H9 (cell line): Measurements from ENCODE around the gene COX7B2. TPM values are rescaled to one million over a fixed set of nuclear protein-coding genes. Genes with fewer than 3 reads are reported as not detected.

Experiments used
- DNase-seq: peaks from one replicate; pipeline ENCODE4 v3.0.0-alpha.2; 2017
- H2AFZ ChIP-seq: one replicate; pipeline ENCODE4 v1.6.1; 2013; ENCODE audit warnings: mild to moderate bottlenecking, low read length, control low read depth, moderate library complexity
- H2AK5ac ChIP-seq: 2 replicates; pipeline ENCODE4 v1.6.1; 2013; ENCODE audit warnings: low read length, control low read depth, mixed read lengths; ENCODE audit not compliant: insufficient read length
- H2BK120ac ChIP-seq: one replicate; pipeline ENCODE4 v1.6.1; 2013; ENCODE audit warnings: low read depth, mild to moderate bottlenecking, low read length, control low read depth, inconsistent platforms; ENCODE audit not compliant: poor library complexity, severe bottlenecking
- H2BK12ac ChIP-seq: 2 replicates; pipeline ENCODE4 v1.6.1; 2013; ENCODE audit warnings: low read length, control low read depth, mixed read lengths, low read depth; ENCODE audit not compliant: insufficient read length
- H2BK15ac ChIP-seq: 2 replicates; pipeline ENCODE4 v1.6.1; 2013; ENCODE audit warnings: low read depth, low read length, control low read depth
- H2BK20ac ChIP-seq: one replicate; pipeline ENCODE4 v1.6.1; 2013; ENCODE audit warnings: low read depth, mild to moderate bottlenecking, low read length, control low read depth, inconsistent platforms; ENCODE audit not compliant: poor library complexity, severe bottlenecking
- H2BK5ac ChIP-seq: 2 replicates; pipeline ENCODE4 v1.6.1; 2013; ENCODE audit warnings: low read length, control low read depth, mixed read lengths; ENCODE audit not compliant: insufficient read length
- H3K14ac ChIP-seq: 2 replicates; pipeline ENCODE4 v1.6.1; 2013; ENCODE audit warnings: low read length, control low read depth; ENCODE audit not compliant: insufficient read depth
- H3K18ac ChIP-seq: 2 replicates; pipeline ENCODE4 v1.6.1; 2013; ENCODE audit warnings: low read depth, mild to moderate bottlenecking, mixed read lengths, low read length, control low read depth; ENCODE audit not compliant: insufficient read length
- H3K23ac ChIP-seq: 2 replicates; pipeline ENCODE4 v1.6.1; 2013; ENCODE audit warnings: low read length, control low read depth, mixed read lengths, low read depth; ENCODE audit not compliant: insufficient read length
- H3K23me2 ChIP-seq: 2 replicates; pipeline ENCODE4 v1.6.1; 2013; ENCODE audit warnings: low read depth, mild to moderate bottlenecking, mixed read lengths, low read length, control low read depth; ENCODE audit not compliant: insufficient read length, poor library complexity, severe bottlenecking
- H3K27ac ChIP-seq: 2 replicates; pipeline ENCODE4 v1.5.1; 2013; ENCODE audit warnings: low read length, control low read depth, mixed read lengths, low read depth; ENCODE audit not compliant: insufficient read length
- H3K27me3 ChIP-seq: 2 replicates; pipeline ENCODE4 v1.6.1; 2013; ENCODE audit warnings: low read length, control low read depth, inconsistent platforms; ENCODE audit not compliant: insufficient read depth
- H3K4ac ChIP-seq: 2 replicates; pipeline ENCODE4 v1.6.1; 2013; ENCODE audit warnings: low read depth, mild to moderate bottlenecking, control low read depth, inconsistent platforms, low read length, moderate library complexity
- H3K4me1 ChIP-seq: 2 replicates; pipeline ENCODE4 v1.6.1; 2013; ENCODE audit warnings: low read length, control low read depth, inconsistent platforms; ENCODE audit not compliant: insufficient read depth
- H3K4me2 ChIP-seq: 2 replicates; pipeline ENCODE4 v1.6.1; 2013; ENCODE audit warnings: low read length, control low read depth, mixed read lengths; ENCODE audit not compliant: insufficient read length, insufficient read depth
- H3K56ac ChIP-seq: 2 replicates; pipeline ENCODE4 v1.6.1; 2013; ENCODE audit warnings: low read depth, mild to moderate bottlenecking, mixed read lengths, low read length, control low read depth; ENCODE audit not compliant: insufficient read length
- H3K79me1 ChIP-seq: 2 replicates; pipeline ENCODE4 v1.6.1; 2013; ENCODE audit warnings: low read depth, mild to moderate bottlenecking, moderate library complexity, low read length, control low read depth, inconsistent platforms; ENCODE audit not compliant: insufficient read depth, poor library complexity, severe bottlenecking
- H3K79me2 ChIP-seq: 2 replicates; pipeline ENCODE4 v1.6.1; 2013; ENCODE audit warnings: low read length, control low read depth, inconsistent platforms; ENCODE audit not compliant: insufficient read depth
- H3K9ac ChIP-seq: 2 replicates; pipeline ENCODE4 v1.6.1; 2013; ENCODE audit warnings: low read length, control low read depth, mixed read lengths; ENCODE audit not compliant: insufficient read length; ENCODE audit errors: extremely low read depth
- H3K9me3 ChIP-seq: one replicate; pipeline ENCODE4 v1.6.1; 2013; ENCODE audit warnings: low read depth, low read length, inconsistent platforms; ENCODE audit not compliant: control insufficient read depth
- H3T11ph ChIP-seq: one replicate; pipeline ENCODE4 v1.6.1; 2013; ENCODE audit warnings: mild to moderate bottlenecking, low read length, control low read depth, inconsistent platforms
- H4K20me1 ChIP-seq: one replicate; pipeline ENCODE4 v1.6.1; 2013; ENCODE audit not compliant: control insufficient read depth, insufficient read length, insufficient read depth
- H4K5ac ChIP-seq: 2 replicates; pipeline ENCODE4 v1.6.1; 2013; ENCODE audit warnings: low read depth, mild to moderate bottlenecking, mixed read lengths, low read length, control low read depth; ENCODE audit not compliant: insufficient read length
- H4K8ac ChIP-seq: replicated peaks from 2 replicates; pipeline ENCODE4 v1.6.1; 2013; ENCODE audit warnings: low read length, control low read depth, mixed read lengths, low read depth; ENCODE audit not compliant: insufficient read length
- H4K91ac ChIP-seq: 2 replicates; pipeline ENCODE4 v1.6.1; 2013; ENCODE audit warnings: low read depth, mild to moderate bottlenecking, moderate library complexity, mixed read lengths, low read length, control low read depth; ENCODE audit not compliant: insufficient read length
- H3K27ac Mint-ChIP-seq, 3 experiments: 2 replicates in 2 of 3; 3 replicates in 1 of 3; pipeline ENCODE4 v1.8.0; 2020 to 2021; ENCODE audit warnings: mixed read lengths in 3 of 3, mild to moderate bottlenecking in 1 of 3, moderate library complexity in 1 of 3
- H3K27me3 Mint-ChIP-seq: 2 replicates; pipeline ENCODE4 v1.8.0; 2021; ENCODE audit warnings: low read depth, mild to moderate bottlenecking, moderate library complexity, mixed read lengths
- H3K36me3 Mint-ChIP-seq, 3 experiments: 2 replicates in 2 of 3; 3 replicates in 1 of 3; pipeline ENCODE4 v1.8.0; 2020 to 2021; ENCODE audit warnings: low read depth in 3 of 3, mixed read lengths in 3 of 3; ENCODE audit not compliant: insufficient read depth in 1 of 3
- H3K4me1 Mint-ChIP-seq, 2 experiments: 2 replicates each; pipeline ENCODE4 v1.8.0; 2020; ENCODE audit warnings: mixed read lengths in 2 of 2
- H3K4me3 Mint-ChIP-seq, 2 experiments: 2 replicates in 1 of 2; 3 replicates in 1 of 2; pipeline ENCODE4 v1.8.0; 2020 to 2021; ENCODE audit warnings: mild to moderate bottlenecking in 2 of 2, mixed read lengths in 2 of 2, moderate library complexity in 1 of 2
- H3K9me3 Mint-ChIP-seq, 2 experiments: 2 replicates in 1 of 2; 3 replicates in 1 of 2; pipeline ENCODE4 v1.8.0; 2020; ENCODE audit warnings: mild to moderate bottlenecking in 2 of 2, mixed read lengths in 2 of 2, moderate library complexity in 1 of 2
- CTCF ChIP-seq: fragments of 200-600 bp; sonication (generic); conservative IDR thresholded peaks from 3 replicates; pipeline ENCODE4 v1.8.0; 2021; ENCODE audit warnings: antibody characterized with exemption, mild to moderate bottlenecking
- WGBS: extraction: QIAGEN DNeasy Blood & Tissue Kit; methylation state at CpG from one replicate; pipeline ENCODE4 v1.1.7; 2013; ENCODE audit warnings: missing lambda C conversion rate, low lambda C conversion rate, mixed read lengths; ENCODE audit not compliant: insufficient read length; ENCODE audit errors: extremely low coverage; 5-methylcytosine and 5-hydroxymethylcytosine counted together
- total RNA-seq: library from RNA; stranded (reverse); gene quantifications from 2 replicates; pipeline ENCODE4 v1.2.1, GENCODE V29; 2021

The COX7B2 gene
- total RNA-seq, 1 experiment from 2014 or later, result not detected

- Histone ChIP-seq H3K23ac (no peak overlapping the region), H3K79me2 (no peaks in the 10 kb centered on the region), H3K14ac (no peak overlapping the region), H3K56ac (no peak overlapping the region), H2BK120ac (no peak overlapping the region), H3K9ac (no peak overlapping the region), H2BK15ac (no peak overlapping the region), H2AFZ (no peak overlapping the region), H4K91ac (no peak overlapping the region), H3K27ac (no peak overlapping the region), H3K4ac (no peak overlapping the region), H3K4me2 (no peak overlapping the region), H4K8ac (no peak overlapping the region), H3T11ph (no peak overlapping the region), H2BK20ac (no peak overlapping the region), H3K18ac (no peak overlapping the region), H4K5ac (no peak overlapping the region), H4K20me1 (no peaks in the 10 kb centered on the region), H3K4me1 (no peaks in the 10 kb centered on the region), H2BK5ac (no peak overlapping the region), H3K27me3 (no peaks in the 10 kb centered on the region), H3K9me3 (no peaks in the 10 kb centered on the region), H3K79me1 (no peaks in the 10 kb centered on the region), H2BK12ac (no peak overlapping the region), H2AK5ac (no peak overlapping the region), H3K23me2 (no peaks in the 10 kb centered on the region)
- Mint-ChIP-seq H3K27me3 (no peaks in the 10 kb centered on the region; the same call in 1 of the 2 replicates), H3K4me1 (no peaks in the 10 kb centered on the region), H3K36me3 (no peaks in the 10 kb centered on the region), H3K9me3 (no peaks in the 10 kb centered on the region), H3K4me3 (no peak overlapping the region), H3K27ac (no peak overlapping the region)
- WGBS, result no CpG with 5 or more reads among the region's 2 CpGs
- TF ChIP-seq CTCF, result no peak
- no peak for DNase-seq
Observed at GRCh38 chr4:46952451-46952850, 43.4 kb upstream of the COX7B2 start.
